ENCODE results near the gene PCED1B. TPM values are rescaled to one million over a fixed set of nuclear protein-coding genes. Genes with fewer than 3 reads are reported as not detected.

Gene PCED1B
- total and polyA plus RNA-seq, 2 experiments from 2014 or later: 5.1 to 6.6 TPM

GRCh38 chr12:47235258-47236040 lies 156.0 kb downstream of the PCED1B start (continued):
- TF ChIP-seq ZNF462 (CRISPR knock-in tag; IDR thresholded peaks at IDR 0.05): no peak
- TF ChIP-seq ZNF114 (CRISPR knock-in tag; IDR thresholded peaks at IDR 0.05): no peak

GRCh38 chr12:47236109-47236714 lies 156.8 kb downstream of the PCED1B start:
- Mint-ChIP-seq H3K4me3 (no peak overlapping the region), H3K27ac (no peak overlapping the region), H3K9me3 (peaks cover 5% of the 10 kb centered on the region; the same call in 2 of the 3 replicates), H3K36me3 (ENCODE audit: low read depth) (peaks cover 24% of the 10 kb centered on the region), H3K4me1 (peaks cover 24% of the 10 kb centered on the region), H3K27me3 (ENCODE audit: insufficient read depth, low read depth, poor library complexity) (no peaks in the 10 kb centered on the region)
- H3F3A ChIP-seq (replicated peaks; ENCODE audit: low read depth): no peaks in the 10 kb centered on the region
- DNase-seq (ENCODE audit: low spot score): no peak
- no peaks in the 10 kb centered on the region for H4K20me1 ChIP-seq (replicated peaks; ENCODE audit: insufficient read depth)
- peaks cover 10% of the 10 kb centered on the region for H3K4me1 ChIP-seq (ENCODE audit: insufficient read depth)
- H3K79me2 ChIP-seq (replicated peaks; ENCODE audit: insufficient read depth): no peaks in the 10 kb centered on the region
- H3K4me3 ChIP-seq: no peak overlapping the region
- ATAC-seq: no peak
- no peak overlapping the region for H2AFZ ChIP-seq
- no peak overlapping the region for H3K27ac ChIP-seq (ENCODE audit: low read depth)
- TF ChIP-seq ZNF462 (CRISPR knock-in tag; IDR thresholded peaks at IDR 0.05): no peak
- no peak for TF ChIP-seq CTCF (conservative IDR thresholded peaks at IDR 0.05; ENCODE audit: low read depth in 2 of 2)
- TF ChIP-seq EZH2 (IDR thresholded peaks at IDR 0.05; ENCODE audit: low read depth, unreplicated experiment): no peak
- no peak overlapping the region for H3K4me2 ChIP-seq
- H3K36me3 ChIP-seq (ENCODE audit: insufficient read depth): no peaks in the 10 kb centered on the region
- H3K27me3 ChIP-seq (ENCODE audit: insufficient read depth): no peaks in the 10 kb centered on the region
- H3K9me2 ChIP-seq (ENCODE audit: insufficient read depth): no peaks in the 10 kb centered on the region

Measured in GM23338 (cell line).